MM.1S (cell line): ENCODE measurements around the gene NR2C2.

Experiments used
- DNase-seq: peaks from one replicate; pipeline ENCODE4 v3.0.0-alpha.2; 2015
- H2AFZ ChIP-seq: fragments of 300-600 bp; sonication (generic); 2 replicates; pipeline ENCODE4 v1.6.0; 2016; ENCODE audit warnings: antibody characterized with exemption, low read length
- H3F3A ChIP-seq: fragments of 300-600 bp; sonication (generic); 2 replicates; pipeline ENCODE4 v1.6.1; 2016; ENCODE audit warnings: mild to moderate bottlenecking, antibody characterized with exemption, low read length, moderate library complexity, mixed read lengths; ENCODE audit not compliant: insufficient read depth
- H3K27ac ChIP-seq: fragments of 300-600 bp; sonication (generic); 2 replicates; pipeline ENCODE4 v1.5.1; 2016; ENCODE audit warnings: mild to moderate bottlenecking, low read length
- H3K27me3 ChIP-seq: fragments of 300-600 bp; sonication (generic); replicated peaks from 2 replicates; pipeline ENCODE4 v1.6.0; 2016; ENCODE audit warnings: low read length; ENCODE audit not compliant: insufficient read depth
- H3K36me3 ChIP-seq: fragments of 300-600 bp; sonication (generic); replicated peaks from 2 replicates; pipeline ENCODE4 v1.6.1; 2016; ENCODE audit warnings: mild to moderate bottlenecking, low read length, mixed read lengths; ENCODE audit not compliant: insufficient read depth
- H3K4me1 ChIP-seq: fragments of 300-600 bp; sonication (generic); 2 replicates; pipeline ENCODE4 v1.6.1; 2016; ENCODE audit warnings: low read length, mixed read lengths
- H3K4me2 ChIP-seq: fragments of 300-600 bp; sonication (generic); 2 replicates; pipeline ENCODE4 v1.6.0; 2016; ENCODE audit warnings: low read depth, low read length
- H3K4me3 ChIP-seq: fragments of 300-600 bp; sonication (generic); 2 replicates; pipeline ENCODE4 v1.5.1; 2016; ENCODE audit warnings: low read length, mixed read lengths
- H3K79me2 ChIP-seq: fragments of 300-600 bp; sonication (generic); 2 replicates; pipeline ENCODE4 v1.6.1; 2016; ENCODE audit warnings: mixed run types, low read length, mixed read lengths
- H3K9ac ChIP-seq: fragments of 300-600 bp; sonication (generic); 2 replicates; pipeline ENCODE4 v1.6.1; 2016; ENCODE audit warnings: low read length, mixed read lengths
- H3K9me2 ChIP-seq: fragments of 300-600 bp; sonication (generic); replicated peaks from 2 replicates; pipeline ENCODE4 v1.6.1; 2016; ENCODE audit warnings: mild to moderate bottlenecking, low read length, mixed read lengths; ENCODE audit not compliant: insufficient read depth
- H3K9me3 ChIP-seq: fragments of 300-600 bp; sonication (generic); replicated peaks from 2 replicates; pipeline ENCODE4 v1.6.1; 2016; ENCODE audit warnings: mild to moderate bottlenecking, low read length, mixed read lengths; ENCODE audit not compliant: insufficient read depth
- H4K20me1 ChIP-seq: fragments of 300-600 bp; sonication (generic); 2 replicates; pipeline ENCODE4 v1.6.1; 2016; ENCODE audit warnings: mild to moderate bottlenecking, low read length, moderate library complexity, mixed read lengths; ENCODE audit not compliant: insufficient read depth
- CTCF ChIP-seq: fragments of 300-600 bp; sonication (generic); IDR thresholded peaks from 2 replicates; pipeline ENCODE4 v1.5.1; 2016; ENCODE audit warnings: antibody characterized with exemption, low read length, mixed read lengths
- EZH2 ChIP-seq: fragments of 300-600 bp; sonication (generic); optimal IDR thresholded peaks from 2 replicates; pipeline ENCODE3; 2017; ENCODE audit warnings: low read depth, mild to moderate bottlenecking, antibody characterized with exemption, low read length, mixed read lengths
- EZH2phosphoT487 ChIP-seq: fragments of 300-600 bp; sonication (generic); IDR thresholded peaks from 2 replicates; pipeline ENCODE4 v1.6.1; 2018; ENCODE audit warnings: antibody characterized with exemption, low read length

NR2C2 gene

GRCh38 chr3:14911651-14912050 lies 35.7 kb upstream of the NR2C2 start:
- no peaks in the 10 kb centered on the region for H3K9me3 ChIP-seq
- TF ChIP-seq CTCF (no peak), EZH2 (no peak), EZH2phosphoT487 (no peak)
- DNase-seq, result no peak
- no peaks in the 10 kb centered on the region for H3K79me2 ChIP-seq
- no peaks in the 10 kb centered on the region for H3F3A ChIP-seq
- H3K4me2 ChIP-seq, result no peak overlapping the region
- H3K27me3 ChIP-seq, result peaks cover 47% of the 10 kb centered on the region
- H3K9ac ChIP-seq, result no peak overlapping the region
- no peaks in the 10 kb centered on the region for H3K9me2 ChIP-seq
- H4K20me1 ChIP-seq, result no peaks in the 10 kb centered on the region
- H3K4me3 ChIP-seq, result no peak overlapping the region
- H3K27ac ChIP-seq, result no peak overlapping the region
- H2AFZ ChIP-seq, result no peak overlapping the region
- H3K36me3 ChIP-seq, result no peaks in the 10 kb centered on the region
- no peaks in the 10 kb centered on the region for H3K4me1 ChIP-seq

DNA sequence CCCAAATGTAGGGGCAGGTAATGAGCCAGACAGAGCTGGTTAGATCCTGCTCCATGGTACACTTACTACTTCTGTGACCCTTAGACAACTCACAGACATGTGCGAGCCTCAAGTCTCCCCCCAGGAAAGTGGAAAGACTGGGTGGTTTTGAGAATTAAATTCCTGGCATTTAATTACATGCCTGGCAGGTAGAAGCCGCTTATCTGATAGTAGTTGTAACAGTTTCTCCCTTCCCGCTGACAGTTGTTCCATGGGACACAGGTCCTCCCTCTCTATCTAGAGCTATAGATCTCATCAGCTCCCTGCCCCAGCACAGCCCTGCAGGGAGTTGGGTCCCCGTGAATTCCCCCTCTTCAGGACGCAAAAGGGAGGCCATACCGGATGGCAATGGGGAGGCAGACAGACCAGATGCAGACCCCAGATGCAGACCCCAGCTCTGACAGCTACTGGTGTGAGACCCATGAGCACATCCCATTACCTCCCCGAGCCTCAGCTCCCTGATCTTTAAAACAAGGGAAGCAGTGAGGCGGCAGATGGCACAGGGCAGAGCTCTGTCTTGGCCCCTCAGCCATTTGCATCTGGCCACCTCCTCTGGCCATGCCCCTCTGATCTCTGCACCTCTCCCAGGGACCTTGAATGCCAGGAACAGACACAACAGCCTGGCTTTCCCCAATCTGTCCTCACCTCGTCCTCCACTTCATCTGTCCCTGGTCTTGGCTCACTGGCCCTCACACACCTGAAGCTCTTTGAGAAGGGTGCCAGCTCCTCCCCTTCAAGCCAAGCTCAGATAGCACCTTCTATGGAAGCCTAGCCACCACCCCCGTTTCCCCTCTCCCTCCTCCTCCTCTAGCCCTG lies 34.1 kb upstream of the NR2C2 start:
- H3K9me3 ChIP-seq, result no peaks in the 10 kb centered on the region
- TF ChIP-seq EZH2, result no peak
- TF ChIP-seq EZH2phosphoT487, result no peak
- H3K4me3 ChIP-seq, result no peak overlapping the region
- H3K4me2 ChIP-seq, result no peak overlapping the region
- no peaks in the 10 kb centered on the region for H3K4me1 ChIP-seq
- no peaks in the 10 kb centered on the region for H3K9me2 ChIP-seq
- H3K36me3 ChIP-seq, result no peaks in the 10 kb centered on the region
- no peak overlapping the region for H3K27ac ChIP-seq
- H2AFZ ChIP-seq, result no peak overlapping the region
- no peak overlapping the region for H3K9ac ChIP-seq
- DNase-seq, result no peak
- no peaks in the 10 kb centered on the region for H3F3A ChIP-seq
- no peaks in the 10 kb centered on the region for H4K20me1 ChIP-seq
- no peaks in the 10 kb centered on the region for H3K79me2 ChIP-seq
- H3K27me3 ChIP-seq, result peaks cover 63% of the 10 kb centered on the region

DNA sequence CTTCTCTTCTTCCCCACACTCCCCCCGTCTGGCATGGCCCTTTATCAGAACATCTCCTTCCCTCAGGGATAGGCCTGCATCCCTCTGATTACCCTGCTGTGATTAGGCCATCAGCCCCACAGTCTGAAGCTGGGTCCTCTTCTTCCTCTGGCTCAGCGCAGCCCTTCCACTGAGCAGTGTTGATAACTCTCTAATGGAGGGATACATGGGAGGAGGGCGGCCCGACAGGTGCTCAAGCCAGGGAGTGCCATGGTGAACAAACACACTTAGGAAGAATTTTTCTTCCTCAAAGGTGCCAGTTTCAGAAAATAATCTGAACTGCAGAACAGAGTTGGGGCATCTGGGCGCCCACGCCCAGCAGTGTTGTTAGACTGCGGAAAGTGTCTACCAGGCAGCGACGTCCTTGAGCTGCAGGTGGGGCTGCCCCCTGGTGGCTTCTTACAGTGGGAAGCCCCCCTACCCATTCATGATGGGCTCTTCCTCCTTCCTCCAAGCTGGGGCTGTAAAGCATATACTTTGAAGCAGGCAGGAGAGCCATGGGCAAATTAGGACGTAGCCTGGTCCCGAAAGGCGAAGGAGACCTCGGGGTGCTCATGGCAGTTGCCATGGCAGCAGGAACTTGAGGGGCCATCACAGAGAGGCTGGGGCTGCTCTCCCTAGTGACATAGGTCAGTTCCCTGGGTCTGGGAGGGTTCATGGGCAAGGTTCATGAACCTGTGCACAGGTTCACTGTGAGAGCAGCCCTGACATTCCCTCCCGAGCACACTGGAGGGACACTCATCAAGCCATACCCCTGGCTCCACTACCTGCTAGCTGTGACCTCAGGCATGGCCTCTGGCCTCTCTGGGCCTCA lies 33.2 kb upstream of the NR2C2 start:
- Histone ChIP-seq H3K36me3 (no peaks in the 10 kb centered on the region), H3F3A (no peaks in the 10 kb centered on the region), H3K9ac (no peak overlapping the region), H3K27me3 (peaks cover 68% of the 10 kb centered on the region), H3K4me3 (no peak overlapping the region), H3K9me3 (no peaks in the 10 kb centered on the region), H3K4me1 (no peaks in the 10 kb centered on the region), H3K27ac (no peak overlapping the region), H3K4me2 (no peak overlapping the region), H2AFZ (no peak overlapping the region), H3K79me2 (no peaks in the 10 kb centered on the region), H4K20me1 (no peaks in the 10 kb centered on the region), H3K9me2 (no peaks in the 10 kb centered on the region)
- TF ChIP-seq EZH2 (no peak), CTCF (no peak), EZH2phosphoT487 (no peak)
- DNase-seq, result no peak
